Left lobe of liver (tissue), 2 donors: Measurements from ENCODE around the gene TNIK. TPM values are rescaled to one million over a fixed set of nuclear protein-coding genes. Genes with fewer than 3 reads are reported as not detected.
A peak's percentile ranks its signal among the peaks of the same experiment; 100 is the strongest.
"Not testable (repeated sequence)": the region's sequence is repeated elsewhere in the genome, so short reads cannot be mapped to it uniquely, and the experiment has no call there.

Source experiments
- ATAC-seq: fragments of 200-7000 bp; cut with Tn5 transposase; one replicate; pipeline ENCODE4 v1.9.1; 2020; ENCODE audit warnings: mild to moderate bottlenecking, moderate library complexity
- DNase-seq: peaks from one replicate; pipeline ENCODE4 v3.0.0-alpha.2; 2020; ENCODE audit warnings: low spot score
- total RNA-seq: library from RNA; stranded (reverse); gene quantifications from one replicate; pipeline ENCODE4 v1.2.1, GENCODE V29; 2021
- donor health status: DM: no; HTN: no; CAD: no; lungs with moderate emphysema.
- donor health status: DM: no; HTN: yes; CAD: no.

The TNIK gene
- total RNA-seq, 1 donor from 2014 or later: 4.0 TPM

GRCh38 chr3:171389491-171389890 lies 70.7 kb downstream of the TNIK start:
- DNase-seq (no peak), ATAC-seq (no peak)

GRCh38 chr3:171388527-171388926 lies 71.7 kb downstream of the TNIK start:
- ATAC-seq: no peak
- no peak for DNase-seq

- DNase-seq: no peak
- no peak for ATAC-seq
Measured at GRCh38 chr3:171387062-171387461, 73.1 kb downstream of the TNIK start.

GRCh38 chr3:171385086-171385485 lies 75.1 kb downstream of the TNIK start:
- DNase-seq: no peak
- ATAC-seq: no peak

GRCh38 chr3:171384101-171384891 lies 75.9 kb downstream of the TNIK start:
- DNase-seq: no peak
- ATAC-seq: no peak

GRCh38 chr3:171383206-171384018 lies 76.8 kb downstream of the TNIK start:
- peak; percentile 60 for ATAC-seq
- DNase-seq: no peak

- DNase-seq, ATAC-seq: not testable (repeated sequence)
Measured at GRCh38 chr3:171382347-171382746, 77.9 kb downstream of the TNIK start.

- ATAC-seq (no peak), DNase-seq (no peak)
Measured at GRCh38 chr3:171380711-171381425, 79.3 kb downstream of the TNIK start.

GRCh38 chr3:171379961-171380483 lies 80.2 kb downstream of the TNIK start:
- ATAC-seq (no peak), DNase-seq (no peak)

GRCh38 chr3:171379281-171379680 lies 80.9 kb downstream of the TNIK start:
- ATAC-seq (no peak), DNase-seq (no peak)

GRCh38 chr3:171378586-171378985 lies 81.6 kb downstream of the TNIK start:
- DNase-seq (no peak), ATAC-seq (no peak)

GRCh38 chr3:171377859-171378258 lies 82.3 kb downstream of the TNIK start:
- no peak for ATAC-seq
- DNase-seq: no peak

- ATAC-seq: no peak
Measured at GRCh38 chr3:171376596-171376947, 83.6 kb downstream of the TNIK start.

GRCh38 chr3:171375666-171376595 lies 84.3 kb downstream of the TNIK start:
- ATAC-seq (peak; percentile 78), DNase-seq (no peak)

More at GRCh38 chr3:171376596-171376947, 83.6 kb downstream of the TNIK start:
- DNase-seq: no peak

- ATAC-seq (no peak), DNase-seq (no peak)
Measured at GRCh38 chr3:171374661-171375285, 85.4 kb downstream of the TNIK start.

- ATAC-seq (no peak), DNase-seq (no peak)
Measured at GRCh38 chr3:171374260-171374659, 85.9 kb downstream of the TNIK start.

- no peak for DNase-seq
- no peak for ATAC-seq
Measured at GRCh38 chr3:171373711-171374110, 86.5 kb downstream of the TNIK start.

GRCh38 chr3:171372694-171373093 lies 87.5 kb downstream of the TNIK start:
- DNase-seq (no peak), ATAC-seq (no peak)

GRCh38 chr3:171371354-171371753 lies 88.9 kb downstream of the TNIK start:
- ATAC-seq (no peak), DNase-seq (no peak)

GRCh38 chr3:171369156-171369555 lies 91.0 kb downstream of the TNIK start:
- no peak for DNase-seq
- no peak for ATAC-seq
